Measurements from ENCODE around the gene GFRA1. TPM values are rescaled to one million over a fixed set of nuclear protein-coding genes. Genes with fewer than 3 reads are reported as not detected.

The GFRA1 gene
- total RNA-seq, 1 experiment from 2014 or later, result 0.30 TPM

GRCh38 chr10:116270126-116270770 is 2.8 kb downstream of the GFRA1 start:
- TF ChIP-seq EZH2phosphoT487 (IDR thresholded peaks at IDR 0.05; ENCODE audit: borderline replicate concordance), result no peak
- TF ChIP-seq ELF1 (IDR thresholded peaks at IDR 0.05; ENCODE audit: borderline replicate concordance, low read depth), result no peak
- no peak for TF ChIP-seq JUND (IDR thresholded peaks at IDR 0.05)
- TF ChIP-seq CBX3 (IDR thresholded peaks at IDR 0.05; ENCODE audit: low read depth), result no peak
- Histone ChIP-seq H4K20me1 (ENCODE audit: insufficient read depth) (no peaks in the 10 kb centered on the region), H3K79me2 (ENCODE audit: insufficient read depth, low read length) (no peaks in the 10 kb centered on the region), H3K4me1 (ENCODE audit: control insufficient read depth in 1 of 2, insufficient read depth in 2 of 2, low read length in 2 of 2) (no peaks in the 10 kb centered on the region), H2AFZ (ENCODE audit: low read depth, low read length, poor library complexity, severe bottlenecking) (no peak overlapping the region), H3K4me2 (ENCODE audit: low read length) (no peak overlapping the region), H3K9me3 (ENCODE audit: control insufficient read depth in 1 of 2, insufficient read depth in 1 of 2, low read depth in 1 of 2, low read length in 2 of 2) (no peaks in the 10 kb centered on the region), H3K4me3 (replicated peaks in 1 of 2; ENCODE audit: low read depth in 1 of 2, low read length in 2 of 2) (no peak overlapping the region), H3K27me3 (ENCODE audit: insufficient read depth, low read length) (peaks cover 35% of the 10 kb centered on the region), H3K27ac (ENCODE audit: low read depth, low read length) (no peak overlapping the region), H3K9ac (ENCODE audit: low read length) (no peak overlapping the region), H3K9me2 (ENCODE audit: insufficient read depth) (no peaks in the 10 kb centered on the region), H3K36me3 (ENCODE audit: control insufficient read depth in 1 of 2, insufficient read depth in 2 of 2, low read length in 2 of 2) (no peaks in the 10 kb centered on the region)
- DNase-seq (ENCODE audit: low read depth, low spot score), result no peak
- BruUV-seq (replicated peaks), result no TSS peak
- intact Hi-C loops (cut with micrococcal nuclease), result no loop called here
- POLR2A ChIA-PET, result no interaction called here
- no peak for ATAC-seq
- CTCF ChIA-PET, result no interaction called here
- RAD21 ChIA-PET (ENCODE audit: low non-redundant PET in 1 of 2, low total read pairs in 2 of 2, uncharacterized antibody in 2 of 2, unreplicated experiment in 2 of 2), result no interaction called here

- ChIA-PET POLR2A (no interaction called here), CTCF (no interaction called here), RAD21 (ENCODE audit: low non-redundant PET in 1 of 2, low total read pairs in 2 of 2, uncharacterized antibody in 2 of 2, unreplicated experiment in 2 of 2) (no interaction called here)
- ATAC-seq, result no peak
- Histone ChIP-seq H3K27ac (ENCODE audit: low read depth, low read length) (no peak overlapping the region), H4K20me1 (ENCODE audit: insufficient read depth) (no peaks in the 10 kb centered on the region), H3K9me2 (ENCODE audit: insufficient read depth) (no peaks in the 10 kb centered on the region), H3K4me2 (ENCODE audit: low read length) (no peak overlapping the region), H3K79me2 (ENCODE audit: insufficient read depth, low read length) (no peaks in the 10 kb centered on the region), H2AFZ (ENCODE audit: low read depth, low read length, poor library complexity, severe bottlenecking) (no peak overlapping the region), H3K4me3 (replicated peaks in 1 of 2; ENCODE audit: low read depth in 1 of 2, low read length in 2 of 2) (no peak overlapping the region), H3K36me3 (ENCODE audit: control insufficient read depth in 1 of 2, insufficient read depth in 2 of 2, low read length in 2 of 2) (no peaks in the 10 kb centered on the region), H3K27me3 (ENCODE audit: insufficient read depth, low read length) (peaks cover 34% of the 10 kb centered on the region), H3K4me1 (ENCODE audit: control insufficient read depth in 1 of 2, insufficient read depth in 2 of 2, low read length in 2 of 2) (no peaks in the 10 kb centered on the region), H3K9ac (ENCODE audit: low read length) (no peak overlapping the region), H3K9me3 (ENCODE audit: control insufficient read depth in 1 of 2, insufficient read depth in 1 of 2, low read depth in 1 of 2, low read length in 2 of 2) (no peaks in the 10 kb centered on the region)
- no TSS peak for BruUV-seq (replicated peaks)
- DNase-seq (ENCODE audit: low read depth, low spot score), result no peak
- no peak for TF ChIP-seq POLR2A (IDR thresholded peaks at IDR 0.05; ENCODE audit: borderline replicate concordance, extremely low read depth, insufficient read depth, insufficient read length)
- TF ChIP-seq SP1 (IDR thresholded peaks at IDR 0.05; ENCODE audit: low read depth), result no peak
- TF ChIP-seq JUND (IDR thresholded peaks at IDR 0.05), result no peak
- intact Hi-C loops (cut with micrococcal nuclease), result no loop called here
Observed at GRCh38 chr10:116269619-116270018, 3.4 kb downstream of the GFRA1 start.
